Mesendoderm (in vitro differentiated cells): ENCODE data around the gene KRTAP10-3.
"Not testable (repeated sequence)": the region's sequence is repeated elsewhere in the genome, so short reads cannot be mapped to it uniquely, and the experiment has no call there.

ENCODE experiments used
- DNase-seq: peaks from one replicate; pipeline ENCODE4 v3.0.0; 2013
- H2AK5ac ChIP-seq: 2 replicates; pipeline ENCODE4 v1.6.1; 2013; ENCODE audit warnings: low read length, inconsistent platforms
- H2BK120ac ChIP-seq: 2 replicates; pipeline ENCODE4 v1.6.1; 2013; ENCODE audit warnings: low read depth, mild to moderate bottlenecking, low read length, moderate library complexity, mixed read lengths
- H2BK15ac ChIP-seq: replicated peaks from 2 replicates; pipeline ENCODE4 v1.6.1; 2013; ENCODE audit warnings: low read depth, mild to moderate bottlenecking, moderate library complexity
- H2BK5ac ChIP-seq: 2 replicates; pipeline ENCODE4 v1.6.1; 2013; ENCODE audit warnings: low read length, inconsistent platforms
- H3K18ac ChIP-seq: 2 replicates; pipeline ENCODE4 v1.6.1; 2013; ENCODE audit warnings: mild to moderate bottlenecking, low read length, mixed read lengths
- H3K23ac ChIP-seq: one replicate; pipeline ENCODE4 v1.6.1; 2013; ENCODE audit warnings: low read length
- H3K27ac ChIP-seq: 2 replicates; pipeline ENCODE4 v1.5.1; 2013; ENCODE audit warnings: low read depth, mild to moderate bottlenecking, inconsistent platforms, low read length, moderate library complexity
- H3K27me3 ChIP-seq: 2 replicates; pipeline ENCODE4 v1.6.1; 2013; ENCODE audit warnings: low read length, control low read depth, mild to moderate bottlenecking, inconsistent platforms; ENCODE audit not compliant: insufficient read depth, poor library complexity
- H3K36me3 ChIP-seq: 2 replicates; pipeline ENCODE4 v1.6.1; 2013; ENCODE audit warnings: low read length, inconsistent platforms; ENCODE audit not compliant: control insufficient read depth, insufficient read depth
- H3K4ac ChIP-seq: one replicate; pipeline ENCODE4 v1.6.1; 2013; ENCODE audit warnings: low read depth, mild to moderate bottlenecking, low read length, moderate library complexity
- H3K4me1 ChIP-seq: 2 replicates; pipeline ENCODE4 v1.6.1; 2013; ENCODE audit warnings: low read depth, low read length, inconsistent platforms; ENCODE audit not compliant: control insufficient read depth
- H3K4me2 ChIP-seq: 2 replicates; pipeline ENCODE4 v1.6.1; 2013; ENCODE audit warnings: low read length
- H3K4me3 ChIP-seq: 2 replicates; pipeline ENCODE4 v1.5.1; 2013; ENCODE audit warnings: mild to moderate bottlenecking, low read length
- H3K56ac ChIP-seq: one replicate; pipeline ENCODE4 v1.6.1; 2013; ENCODE audit warnings: low read length
- H3K79me1 ChIP-seq: 2 replicates; pipeline ENCODE4 v1.6.1; 2013; ENCODE audit warnings: low read length, inconsistent platforms
- H3K79me2 ChIP-seq: 2 replicates; pipeline ENCODE4 v1.6.1; 2013; ENCODE audit warnings: mild to moderate bottlenecking, low read length; ENCODE audit not compliant: control insufficient read depth, insufficient read depth
- H3K9ac ChIP-seq: 2 replicates; pipeline ENCODE4 v1.6.1; 2013; ENCODE audit warnings: low read length, inconsistent platforms
- H4K5ac ChIP-seq: one replicate; pipeline ENCODE4 v1.6.1; 2013; ENCODE audit warnings: low read length
- H4K8ac ChIP-seq: one replicate; pipeline ENCODE4 v1.6.1; 2013; ENCODE audit warnings: low read depth, mild to moderate bottlenecking, control low read depth, low read length, moderate library complexity
- WGBS: extraction: QIAGEN DNeasy Blood & Tissue Kit; methylation state at CpG from one replicate; pipeline ENCODE4 v1.1.7; 2013; ENCODE audit warnings: low lambda C conversion rate, missing lambda C conversion rate; ENCODE audit not compliant: insufficient coverage; ENCODE audit errors: extremely low coverage; 5-methylcytosine and 5-hydroxymethylcytosine counted together

The KRTAP10-3 gene

GRCh38 chr21:44591801-44592130 is 33.2 kb upstream of the KRTAP10-3 start:
- not testable (repeated sequence) for H3K18ac ChIP-seq, H2BK5ac ChIP-seq, H4K5ac ChIP-seq, H3K79me1 ChIP-seq, H3K79me2 ChIP-seq, H3K36me3 ChIP-seq, DNase-seq, H3K4me3 ChIP-seq, H3K4me1 ChIP-seq, H3K23ac ChIP-seq, H3K4ac ChIP-seq, H3K4me2 ChIP-seq, H3K56ac ChIP-seq, H2BK120ac ChIP-seq, H3K9ac ChIP-seq, H3K27me3 ChIP-seq, H2AK5ac ChIP-seq, H2BK15ac ChIP-seq, H4K8ac ChIP-seq, H3K27ac ChIP-seq
- WGBS = no CpG with 5 or more reads among the region's 4 CpGs

DNA sequence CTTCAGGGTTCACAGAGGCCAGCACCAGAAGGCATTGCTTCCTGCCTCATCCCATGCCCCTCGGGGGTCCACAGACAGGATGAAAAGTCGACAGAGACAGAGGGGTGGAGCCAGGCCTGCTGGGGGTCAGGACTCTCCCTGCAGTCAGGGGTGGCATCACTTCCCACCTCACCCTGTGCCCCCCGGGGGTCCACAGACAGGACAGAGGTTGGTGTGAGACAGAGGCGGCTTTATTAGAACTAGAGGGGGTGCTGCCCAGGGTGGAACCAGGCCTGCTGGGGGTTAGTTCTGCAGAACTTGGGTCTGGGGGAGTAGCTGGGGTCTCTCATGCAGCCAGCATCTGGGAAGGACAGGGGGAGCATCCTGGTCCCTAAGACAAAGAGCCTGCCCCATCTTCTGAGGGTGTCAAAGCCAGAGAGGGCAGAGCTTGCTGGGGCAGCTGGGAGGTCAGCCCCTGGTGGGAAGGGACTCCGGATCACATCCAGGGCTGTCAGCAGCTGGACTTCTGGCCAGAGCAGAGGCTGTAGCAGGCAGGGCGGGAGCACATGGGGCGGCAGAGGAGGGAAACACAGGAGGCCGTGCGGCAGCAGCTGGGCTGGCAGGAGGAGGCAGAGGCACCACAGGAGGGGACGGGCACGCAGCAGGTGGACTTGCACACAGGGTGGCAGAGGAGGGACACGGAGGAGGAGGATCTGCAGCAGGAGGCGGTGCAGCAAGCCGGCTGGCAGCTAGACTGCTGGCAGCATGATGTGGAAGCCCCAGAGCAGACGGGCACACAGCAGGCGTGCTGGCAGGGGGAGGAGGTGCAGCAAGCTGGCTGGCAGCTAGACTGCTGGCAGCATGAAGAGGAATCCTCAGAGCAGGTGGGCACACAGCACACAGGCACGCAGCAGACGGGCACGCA is 32.6 kb upstream of the KRTAP10-3 start:
- H3K9ac ChIP-seq, H2AK5ac ChIP-seq, H4K8ac ChIP-seq, H3K18ac ChIP-seq, H3K4me1 ChIP-seq, H3K27me3 ChIP-seq, H4K5ac ChIP-seq, H3K4me2 ChIP-seq, H3K4me3 ChIP-seq, H3K23ac ChIP-seq, H3K36me3 ChIP-seq, H2BK120ac ChIP-seq, H2BK15ac ChIP-seq, H3K79me1 ChIP-seq, H2BK5ac ChIP-seq, H3K4ac ChIP-seq, H3K79me2 ChIP-seq, DNase-seq, H3K56ac ChIP-seq, H3K27ac ChIP-seq: not testable (repeated sequence)
- no CpG with 5 or more reads among the region's 19 CpGs for WGBS

DNA sequence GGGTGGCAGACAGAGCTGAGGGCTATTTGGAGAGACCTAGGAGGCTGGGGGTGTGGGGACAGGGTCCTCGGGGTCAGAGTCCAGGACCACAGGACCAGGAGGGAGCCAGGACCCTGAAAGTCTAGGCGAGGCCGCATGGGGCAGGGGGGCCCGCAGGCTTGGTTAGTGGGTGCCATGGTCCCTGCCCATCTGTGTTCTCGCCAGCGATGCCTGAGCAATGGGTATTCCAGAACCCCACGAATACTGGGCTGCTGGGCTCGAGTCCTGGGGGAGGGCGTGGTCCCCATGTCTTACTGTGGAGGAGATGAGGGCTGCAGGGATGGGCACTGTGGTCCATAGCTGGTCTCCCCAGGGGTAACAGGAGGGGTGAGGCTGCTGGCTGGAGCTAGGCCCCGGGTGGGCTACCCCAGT is 31.7 kb upstream of the KRTAP10-3 start:
- Histone ChIP-seq H3K23ac (no peak overlapping the region), H3K9ac (no peak overlapping the region), H3K27me3 (no peaks in the 10 kb centered on the region), H3K79me1 (no peaks in the 10 kb centered on the region), H3K4ac (no peak overlapping the region), H3K4me2 (no peak overlapping the region), H3K4me1 (peaks cover 4% of the 10 kb centered on the region), H3K18ac (no peak overlapping the region), H2AK5ac (no peak overlapping the region), H2BK120ac (no peak overlapping the region), H2BK15ac (no peak overlapping the region), H2BK5ac (no peak overlapping the region), H3K79me2 (no peaks in the 10 kb centered on the region), H3K4me3 (no peak overlapping the region), H3K56ac (no peak overlapping the region), H4K8ac (no peak overlapping the region), H4K5ac (no peak overlapping the region), H3K36me3 (no peaks in the 10 kb centered on the region), H3K27ac (no peak overlapping the region)
- no peak for DNase-seq
- WGBS = no CpG with 5 or more reads among the region's 10 CpGs

DNA sequence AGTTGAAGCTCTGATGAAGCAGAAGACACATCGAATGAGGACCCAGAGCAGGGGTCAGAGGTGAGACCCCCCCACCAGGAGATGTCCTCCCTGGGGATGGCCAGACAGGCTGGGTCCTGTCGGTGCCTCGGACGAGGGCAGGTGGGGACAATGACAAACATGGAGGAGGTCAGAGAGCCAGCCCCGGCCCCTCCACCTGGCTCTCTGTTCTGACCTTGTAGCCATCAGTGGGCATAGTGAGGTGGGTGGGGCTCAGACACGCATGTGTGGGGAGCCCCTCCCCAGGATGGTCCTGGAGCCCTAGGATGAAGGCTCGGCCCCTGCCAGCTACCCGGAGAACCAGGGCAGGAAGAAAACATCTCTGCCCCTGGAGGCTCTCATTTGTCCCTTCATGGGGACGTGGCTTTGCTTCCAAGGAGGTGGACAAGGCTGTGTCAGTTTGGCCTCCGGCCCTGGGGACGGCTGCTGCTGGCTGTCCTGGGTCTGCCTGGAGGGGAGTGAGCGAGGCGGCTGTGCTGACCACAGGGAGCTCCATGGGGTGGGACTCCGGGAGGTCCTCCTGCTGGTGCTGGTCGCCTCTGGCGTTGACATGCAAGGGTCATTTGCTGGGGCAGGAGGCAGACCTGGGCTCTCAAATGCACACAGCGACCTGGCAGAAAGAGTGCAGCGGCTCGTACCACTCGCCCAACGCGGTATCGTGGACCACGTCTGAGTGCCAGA is 31.2 kb upstream of the KRTAP10-3 start:
- H3K9ac ChIP-seq = no peak overlapping the region
- no peaks in the 10 kb centered on the region for H3K79me1 ChIP-seq
- H2BK5ac ChIP-seq = no peak overlapping the region
- DNase-seq = no peak
- no peak overlapping the region for H2AK5ac ChIP-seq
- no peak overlapping the region for H3K23ac ChIP-seq
- peaks cover 4% of the 10 kb centered on the region for H3K4me1 ChIP-seq
- H3K4ac ChIP-seq = no peak overlapping the region
- H3K56ac ChIP-seq = peak overlapping the region; percentile 15
- no peaks in the 10 kb centered on the region for H3K36me3 ChIP-seq
- H4K5ac ChIP-seq = no peak overlapping the region
- no peak overlapping the region for H3K4me2 ChIP-seq
- H3K79me2 ChIP-seq = no peaks in the 10 kb centered on the region
- no peak overlapping the region for H4K8ac ChIP-seq
- no CpG with 5 or more reads among the region's 24 CpGs for WGBS
- no peak overlapping the region for H3K18ac ChIP-seq
- H3K27ac ChIP-seq = no peak overlapping the region
- no peak overlapping the region for H2BK120ac ChIP-seq
- H3K27me3 ChIP-seq = no peaks in the 10 kb centered on the region
- H2BK15ac ChIP-seq = no peak overlapping the region
- H3K4me3 ChIP-seq = no peak overlapping the region

DNA sequence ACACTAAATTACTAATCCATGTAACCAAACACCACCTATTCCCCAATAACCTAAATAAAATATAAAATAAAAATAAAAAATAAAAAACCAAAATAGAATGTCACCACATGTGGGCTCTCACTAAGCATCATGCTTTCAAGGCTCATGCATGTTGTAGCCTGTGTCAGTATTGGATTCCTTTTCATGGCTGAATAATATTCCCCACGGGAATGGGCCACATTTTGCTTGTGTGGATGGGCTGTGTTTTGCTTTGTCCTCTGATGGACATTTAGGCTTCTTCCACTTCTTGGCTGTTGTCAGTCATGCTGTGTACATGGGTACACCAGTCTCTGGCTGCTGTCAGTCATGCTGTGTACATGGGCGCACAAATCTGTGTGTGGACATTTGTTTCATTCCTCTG is 30.5 kb upstream of the KRTAP10-3 start:
- Histone ChIP-seq H3K23ac (no peak overlapping the region), H3K79me1 (no peaks in the 10 kb centered on the region), H3K56ac (no peak overlapping the region), H4K8ac (no peak overlapping the region), H2BK120ac (no peak overlapping the region), H3K4ac (no peak overlapping the region), H3K36me3 (no peaks in the 10 kb centered on the region), H2BK5ac (no peak overlapping the region), H3K9ac (no peak overlapping the region), H3K27me3 (no peaks in the 10 kb centered on the region), H3K27ac (no peak overlapping the region), H3K4me1 (peaks cover 4% of the 10 kb centered on the region), H2BK15ac (no peak overlapping the region), H3K79me2 (no peaks in the 10 kb centered on the region), H3K4me2 (no peak overlapping the region), H3K18ac (no peak overlapping the region), H4K5ac (no peak overlapping the region), H2AK5ac (no peak overlapping the region), H3K4me3 (no peak overlapping the region)
- no CpG with 5 or more reads among the region's 2 CpGs for WGBS
- DNase-seq = no peak
